Mucosa of rectum (tissue), 2 donors: ENCODE results near the gene RNASEL.
A peak's percentile ranks its signal among the peaks of the same experiment; 100 is the strongest.

ENCODE experiments used
- H3K27ac ChIP-seq, 2 donors: one replicate each; pipeline ENCODE4 v1.7.0; 2013; ENCODE audit warnings: inconsistent platforms in 2 of 2, low read depth in 2 of 2, low read length in 2 of 2
- H3K27me3 ChIP-seq, 2 donors: one replicate each; pipeline ENCODE4 v1.7.0; 2013; ENCODE audit warnings: low read length in 2 of 2; ENCODE audit not compliant: control insufficient read depth in 2 of 2, insufficient read depth in 2 of 2
- H3K36me3 ChIP-seq, 2 donors: one replicate each; pipeline ENCODE4 v1.7.0; 2013; ENCODE audit warnings: low read length in 2 of 2; ENCODE audit not compliant: control insufficient read depth in 2 of 2, insufficient read depth in 2 of 2
- H3K4me1 ChIP-seq, 2 donors: one replicate each; pipeline ENCODE4 v1.7.0; 2013; ENCODE audit warnings: low read length in 2 of 2, mild to moderate bottlenecking in 1 of 2; ENCODE audit not compliant: control insufficient read depth in 2 of 2, insufficient read depth in 2 of 2
- H3K4me3 ChIP-seq, 2 donors: one replicate each; pipeline ENCODE4 v1.7.0; 2013; ENCODE audit warnings: low read length in 2 of 2
- H3K9ac ChIP-seq, 2 donors: one replicate each; pipeline ENCODE4 v1.7.0; 2013; ENCODE audit warnings: low read length in 2 of 2, low read depth in 1 of 2, mild to moderate bottlenecking in 1 of 2
- H3K9me3 ChIP-seq, 2 donors: one replicate each; pipeline ENCODE4 v1.7.0; 2013; ENCODE audit warnings: low read length in 2 of 2; ENCODE audit not compliant: control insufficient read depth in 2 of 2
- donor health status: healthy.
- donor health status: Normal muscosa, but diverticular disease.

Gene RNASEL

DNA sequence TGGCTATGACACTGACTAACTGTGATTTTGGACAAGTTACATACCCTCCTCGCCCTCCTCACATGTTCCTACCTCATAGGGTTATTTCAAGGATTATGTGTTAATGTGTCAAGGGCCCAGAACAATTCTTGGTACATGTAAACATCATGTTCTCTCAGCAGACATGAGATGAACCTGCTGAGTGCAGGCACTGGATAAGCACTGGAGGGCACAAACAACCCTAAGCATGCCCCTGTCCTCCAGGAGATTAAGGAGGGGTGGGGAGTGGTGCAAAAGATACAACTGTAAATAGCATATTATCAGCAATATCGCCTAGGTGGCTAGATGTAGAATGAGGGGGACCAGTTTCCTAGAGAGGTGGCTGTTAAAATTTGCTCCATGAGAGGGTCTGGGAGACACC lies 32.9 kb upstream of the RNASEL start:
- Histone ChIP-seq H3K4me1 (peaks cover 0 to 2% of the 10 kb centered on the region in 2 donors), H3K27ac (no peak overlapping the region), H3K9ac (no peak overlapping the region), H3K4me3 (no peak overlapping the region), H3K9me3 (no peaks in the 10 kb centered on the region), H3K36me3 (no peaks in the 10 kb centered on the region), H3K27me3 (no peaks in the 10 kb centered on the region)

DNA sequence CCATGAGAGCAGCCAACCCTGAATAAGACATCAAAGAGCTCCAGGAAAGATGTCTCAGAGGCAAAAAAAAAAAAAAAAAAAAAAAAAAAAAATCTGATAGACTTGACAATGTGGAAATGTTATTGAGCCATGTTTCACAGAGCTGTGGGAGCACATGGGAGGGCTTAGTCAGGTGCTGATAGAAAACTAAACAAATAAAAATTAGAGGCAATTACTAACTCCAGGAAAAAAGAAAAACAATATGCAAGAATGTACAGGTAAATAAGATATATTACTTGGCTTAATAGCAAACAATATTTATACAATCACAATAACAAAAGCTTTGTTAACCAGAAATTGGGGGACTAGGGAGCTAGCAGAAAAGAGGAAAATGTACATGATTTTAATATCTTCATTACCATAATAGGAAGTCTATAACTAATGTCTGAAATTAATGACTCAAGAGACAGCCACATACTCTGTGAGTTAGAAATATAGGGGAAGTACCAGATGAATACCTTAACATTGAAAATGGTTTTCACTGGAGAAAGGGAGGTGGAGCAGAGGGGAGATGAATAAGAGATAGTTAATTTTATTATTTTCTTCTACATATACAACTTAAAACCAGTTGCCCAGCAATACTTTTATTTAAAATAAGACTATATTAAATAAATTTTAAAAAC lies 32.0 kb upstream of the RNASEL start:
- H3K4me3 ChIP-seq = no peak overlapping the region
- H3K9me3 ChIP-seq = no peaks in the 10 kb centered on the region
- no peaks in the 10 kb centered on the region for H3K36me3 ChIP-seq
- H3K27me3 ChIP-seq = peaks cover 0 to 1% of the 10 kb centered on the region in 2 donors
- no peak overlapping the region for H3K27ac ChIP-seq
- peaks cover 0 to 4% of the 10 kb centered on the region in 2 donors for H3K4me1 ChIP-seq
- no peak overlapping the region for H3K9ac ChIP-seq

DNA sequence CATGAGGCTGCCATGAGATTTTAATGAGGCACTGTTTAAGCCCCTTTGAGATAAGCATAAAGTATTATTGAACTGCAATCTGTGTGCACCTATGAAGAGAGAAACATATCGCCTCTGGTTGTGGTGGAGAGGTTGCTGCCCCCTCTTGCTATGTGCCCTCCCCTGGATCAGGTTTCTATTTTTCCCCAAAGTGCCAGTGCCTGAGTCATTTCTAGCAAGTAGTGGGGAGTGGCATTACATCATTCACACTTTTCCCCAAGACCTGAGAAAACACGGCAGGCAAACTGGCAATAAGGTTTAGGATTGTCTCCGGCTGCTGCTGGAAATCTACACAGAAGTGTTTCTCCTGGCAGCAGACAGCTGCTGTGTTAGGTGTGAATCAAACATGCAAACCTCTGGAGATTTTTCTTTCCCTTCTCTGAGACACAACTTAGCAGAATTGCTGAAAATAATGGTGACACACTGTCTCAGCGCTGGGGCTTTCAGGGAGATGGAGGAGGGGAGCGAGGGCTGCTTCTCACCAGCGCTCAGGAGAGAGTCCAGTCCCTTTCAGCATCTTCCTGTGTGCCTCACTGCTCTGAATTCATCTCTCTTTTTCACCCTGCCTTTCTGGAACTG lies 28.8 kb upstream of the RNASEL start:
- no peaks in the 10 kb centered on the region for H3K9me3 ChIP-seq
- peaks cover 8 to 12% of the 10 kb centered on the region in 2 donors for H3K4me1 ChIP-seq
- no peak overlapping the region for H3K4me3 ChIP-seq
- no peak overlapping the region for H3K27ac ChIP-seq
- peaks cover 5 to 23% of the 10 kb centered on the region in 2 donors for H3K27me3 ChIP-seq
- H3K36me3 ChIP-seq = no peaks in the 10 kb centered on the region
- H3K9ac ChIP-seq = no peak overlapping the region

DNA sequence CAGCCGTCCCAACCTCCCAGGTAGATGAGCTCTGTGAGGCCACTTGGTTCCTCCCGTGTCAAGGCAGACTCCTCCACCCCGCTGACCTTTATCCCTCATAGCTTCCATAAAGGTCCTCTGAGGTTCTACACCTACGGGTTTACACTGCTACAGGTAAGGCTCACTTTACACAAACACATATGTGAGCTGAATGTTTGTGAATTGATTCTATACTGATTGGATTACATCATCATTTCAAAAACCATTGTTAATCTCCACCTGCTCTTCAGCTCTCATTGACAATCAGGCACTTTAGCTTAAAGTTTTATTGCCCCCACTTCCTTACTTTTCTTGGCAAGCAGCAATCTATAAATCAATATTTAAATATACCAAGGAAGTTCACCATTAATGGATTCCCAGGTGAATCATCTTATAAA lies 28.0 kb upstream of the RNASEL start:
- Histone ChIP-seq H3K4me3 (no peak overlapping the region), H3K9ac (no peak overlapping the region), H3K9me3 (no peaks in the 10 kb centered on the region), H3K4me1 (peaks cover 8 to 12% of the 10 kb centered on the region in 2 donors), H3K36me3 (no peaks in the 10 kb centered on the region), H3K27ac (no peak overlapping the region), H3K27me3 (peaks cover 5 to 23% of the 10 kb centered on the region in 2 donors)

DNA sequence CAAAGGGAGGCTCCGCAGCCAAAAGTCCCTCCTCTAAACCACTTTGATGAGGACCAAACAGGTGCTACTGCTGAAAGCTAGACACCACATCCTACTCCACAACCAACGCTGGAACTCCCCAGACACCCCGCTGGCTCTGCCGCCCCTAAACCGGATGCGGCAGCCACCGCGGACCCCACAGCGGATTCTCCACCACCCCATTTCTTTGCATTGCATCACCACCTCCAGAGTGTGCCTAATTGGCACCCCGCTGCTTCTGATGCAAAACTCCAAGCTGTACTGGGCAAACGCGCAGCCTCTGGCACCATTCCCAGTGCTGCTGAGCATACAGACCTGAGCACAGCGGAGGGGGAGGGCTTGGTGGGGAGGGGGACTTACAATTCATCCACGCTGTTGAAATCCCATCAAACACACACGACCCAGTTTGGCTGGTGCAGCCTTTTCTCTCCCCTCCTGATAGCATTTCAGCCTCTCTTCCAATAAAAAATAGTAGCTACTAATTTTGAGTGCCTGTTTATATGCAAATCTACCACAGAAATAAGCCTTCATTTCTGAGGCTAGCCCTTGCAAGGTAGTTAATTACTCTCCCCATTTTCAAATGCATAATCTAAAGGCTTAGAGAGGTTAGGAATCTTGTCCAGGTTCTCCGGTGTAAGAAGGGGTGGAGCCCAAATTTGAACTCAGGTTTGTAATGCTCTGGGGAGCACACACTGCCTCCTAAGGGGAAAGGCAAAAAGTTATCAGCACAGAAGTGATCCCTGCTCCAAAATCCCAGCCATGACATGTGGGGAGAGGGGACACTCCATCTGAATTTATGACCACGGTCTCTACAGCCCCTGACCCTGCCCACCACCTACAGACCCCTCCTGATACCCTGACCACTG lies 27.3 kb upstream of the RNASEL start:
- no peaks in the 10 kb centered on the region for H3K9me3 ChIP-seq
- no peak overlapping the region for H3K27ac ChIP-seq
- H3K4me1 ChIP-seq = peaks cover 8 to 12% of the 10 kb centered on the region in 2 donors
- no peak overlapping the region for H3K4me3 ChIP-seq
- peaks cover 5 to 23% of the 10 kb centered on the region in 2 donors for H3K27me3 ChIP-seq
- no peaks in the 10 kb centered on the region for H3K36me3 ChIP-seq
- no peak overlapping the region for H3K9ac ChIP-seq

DNA sequence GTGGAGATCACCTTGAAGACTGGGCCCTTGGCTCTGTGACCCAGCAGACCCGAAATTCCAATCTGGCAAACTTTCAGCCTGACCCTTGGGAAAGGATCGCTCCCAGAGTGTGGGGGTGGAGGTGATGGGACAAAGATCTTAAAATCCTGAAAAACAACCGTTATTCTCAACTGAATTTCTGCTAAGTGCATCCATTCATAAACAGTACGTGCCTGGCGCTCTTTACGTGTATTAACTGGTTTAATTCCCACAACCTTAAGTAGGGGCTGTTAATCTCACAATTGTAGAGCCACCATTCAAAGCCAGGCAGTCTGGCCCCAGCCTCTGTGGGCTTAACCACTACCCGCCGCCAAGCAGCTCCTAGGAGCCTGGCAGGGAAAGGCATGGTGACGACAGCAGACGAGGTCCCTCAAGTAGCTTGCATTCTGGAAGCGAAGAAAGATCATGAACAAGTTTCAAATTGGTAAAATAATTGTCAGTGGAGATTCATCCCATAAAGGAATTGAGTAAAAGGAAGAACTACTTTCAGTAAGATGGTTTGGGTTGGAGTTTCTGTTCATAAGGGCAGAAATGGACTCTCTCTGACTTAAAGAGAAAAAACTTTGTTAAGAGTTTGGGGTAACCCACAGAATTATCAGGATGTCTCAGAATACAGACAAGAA lies 26.5 kb upstream of the RNASEL start:
- H3K36me3 ChIP-seq = no peaks in the 10 kb centered on the region
- H3K9me3 ChIP-seq = no peaks in the 10 kb centered on the region
- H3K4me3 ChIP-seq = peak overlapping the region; percentile 60 to 75
- peaks cover 5 to 23% of the 10 kb centered on the region in 2 donors for H3K27me3 ChIP-seq
- peak overlapping the region; percentile 41 to 60 for H3K9ac ChIP-seq
- peak overlapping the region; percentile 70 to 80 for H3K27ac ChIP-seq
- H3K4me1 ChIP-seq = peaks cover 8 to 12% of the 10 kb centered on the region in 2 donors

DNA sequence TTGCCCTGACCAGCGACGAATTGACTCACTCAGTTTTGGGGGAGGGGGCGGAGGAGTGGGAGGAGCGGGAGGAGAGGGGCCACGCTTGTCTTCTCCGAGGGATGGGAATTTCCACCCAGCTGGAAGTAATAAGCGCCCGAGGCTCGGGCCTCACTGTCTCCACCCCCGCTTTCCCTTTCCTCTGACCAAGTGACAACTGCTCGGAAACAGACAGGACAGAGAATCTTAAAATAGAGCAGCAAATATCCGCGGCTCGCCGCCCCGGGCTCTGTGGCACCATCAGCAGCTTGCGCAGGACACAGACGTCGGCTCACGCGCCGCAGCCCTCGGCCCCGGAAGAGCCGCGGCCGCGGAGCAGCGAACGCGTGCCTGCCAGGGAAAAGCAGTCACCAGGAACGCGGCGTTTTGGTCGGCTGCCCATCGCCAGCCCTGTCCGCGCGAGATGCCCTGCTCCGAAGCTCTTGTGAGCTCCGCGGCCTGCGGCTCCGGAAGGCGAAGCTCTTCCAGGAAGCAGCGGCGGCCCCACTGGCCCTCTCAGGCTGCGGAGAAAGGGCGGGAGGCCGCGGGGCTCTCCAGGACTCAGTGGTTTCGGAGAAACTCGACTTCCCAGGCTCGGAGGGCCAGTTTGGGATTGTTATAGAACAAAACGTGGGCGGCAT lies 25.9 kb upstream of the RNASEL start:
- H3K4me1 ChIP-seq = peaks cover 8 to 12% of the 10 kb centered on the region in 2 donors
- no peaks in the 10 kb centered on the region for H3K9me3 ChIP-seq
- H3K27ac ChIP-seq = peak overlapping the region; percentile 70 to 80
- H3K4me3 ChIP-seq = peak overlapping the region; percentile 60 to 75
- no peaks in the 10 kb centered on the region for H3K36me3 ChIP-seq
- H3K9ac ChIP-seq = peak overlapping the region; percentile 41 to 60
- H3K27me3 ChIP-seq = peaks cover 5 to 23% of the 10 kb centered on the region in 2 donors

DNA sequence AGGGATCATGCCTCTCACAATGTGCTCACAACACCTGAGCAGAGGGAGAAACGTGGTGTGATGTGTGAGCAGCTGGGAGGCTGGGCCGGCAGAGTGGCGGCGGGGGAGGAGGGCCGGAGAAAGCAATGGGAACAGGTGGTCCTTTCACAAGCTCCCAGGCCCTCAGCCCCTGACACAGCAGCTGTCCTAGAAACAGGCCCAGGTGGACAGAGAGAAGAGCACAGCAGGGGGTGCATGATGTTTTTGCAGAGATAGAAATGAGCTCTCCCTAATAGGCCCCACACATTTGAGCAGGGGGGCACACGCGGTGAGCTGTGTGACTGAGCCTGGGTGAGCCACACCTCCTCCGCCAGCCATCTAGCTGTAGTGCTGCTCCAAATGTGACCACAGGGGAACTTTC lies 22.7 kb upstream of the RNASEL start:
- H3K4me3 ChIP-seq = no peak overlapping the region

DNA sequence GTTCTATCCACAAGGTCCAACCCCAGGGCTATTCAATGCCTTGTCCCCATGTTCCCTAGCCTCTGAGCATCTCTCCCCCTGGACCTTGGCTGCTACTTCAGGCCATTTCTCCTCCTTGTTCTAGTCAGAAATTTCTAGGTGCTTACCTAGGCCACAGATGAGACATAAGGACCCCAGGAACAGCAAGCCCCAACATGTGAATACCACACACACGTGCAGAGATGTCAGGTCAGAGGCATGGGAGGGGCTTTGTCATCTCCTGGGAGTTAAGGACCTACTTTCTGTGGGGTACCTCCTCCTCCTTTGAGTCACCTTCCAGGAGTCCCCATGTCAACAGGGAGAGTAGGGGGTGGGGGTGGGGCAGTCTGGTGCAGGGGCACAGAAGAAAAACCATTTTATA lies 22.3 kb upstream of the RNASEL start:
- H3K27me3 ChIP-seq = peaks cover 5 to 23% of the 10 kb centered on the region in 2 donors
- no peaks in the 10 kb centered on the region for H3K36me3 ChIP-seq
- H3K4me1 ChIP-seq = peaks cover 4 to 12% of the 10 kb centered on the region in 2 donors
- no peak overlapping the region for H3K4me3 ChIP-seq
- no peaks in the 10 kb centered on the region for H3K9me3 ChIP-seq
- H3K27ac ChIP-seq = no peak overlapping the region
- no peak overlapping the region for H3K9ac ChIP-seq

More for the DNA sequence above, 22.7 kb upstream of the RNASEL start:
- Histone ChIP-seq H3K4me1 (peaks cover 4 to 12% of the 10 kb centered on the region in 2 donors), H3K36me3 (no peaks in the 10 kb centered on the region), H3K9me3 (no peaks in the 10 kb centered on the region), H3K27ac (no peak overlapping the region), H3K27me3 (peaks cover 5 to 23% of the 10 kb centered on the region in 2 donors), H3K9ac (no peak overlapping the region)
